GM23338 (cell line): ENCODE measurements around the gene KCNQ5. TPM values are rescaled to one million over a fixed set of nuclear protein-coding genes. Genes with fewer than 3 reads are reported as not detected.

ENCODE experiments used
- ATAC-seq: fragments of 200-7000 bp; cut with Tn5 transposase; 3 replicates; pipeline ENCODE4 v1.9.1; 2020
- DNase-seq: peaks from one replicate; pipeline ENCODE4 v3.0.0-alpha.2; 2015; ENCODE audit warnings: low spot score
- H2AFZ ChIP-seq: fragments of 200-600 bp; sonication (generic); 2 replicates; pipeline ENCODE4 v1.8.0; 2016; ENCODE audit warnings: antibody characterized with exemption, mild to moderate bottlenecking, moderate library complexity
- H3F3A ChIP-seq: fragments of 200-600 bp; sonication (generic); replicated peaks from 2 replicates; pipeline ENCODE4 v1.8.0; 2017; ENCODE audit warnings: antibody characterized with exemption, mixed run types, low read depth
- H3K27ac ChIP-seq: fragments of 200-600 bp; sonication (generic); 2 replicates; pipeline ENCODE4 v1.6.1; 2016; ENCODE audit warnings: low read depth
- H3K27me3 ChIP-seq: fragments of 200-600 bp; sonication (generic); 2 replicates; pipeline ENCODE4 v1.8.0; 2016; ENCODE audit warnings: mild to moderate bottlenecking, mixed run types, moderate library complexity; ENCODE audit not compliant: insufficient read depth
- H3K36me3 ChIP-seq: fragments of 200-600 bp; sonication (generic); 2 replicates; pipeline ENCODE4 v1.8.0; 2016; ENCODE audit warnings: mild to moderate bottlenecking; ENCODE audit not compliant: insufficient read depth
- H3K4me1 ChIP-seq: fragments of 200-600 bp; sonication (generic); 2 replicates; pipeline ENCODE4 v1.8.0; 2016; ENCODE audit warnings: mild to moderate bottlenecking, moderate library complexity; ENCODE audit not compliant: insufficient read depth
- H3K4me2 ChIP-seq: fragments of 200-600 bp; sonication (generic); 2 replicates; pipeline ENCODE4 v1.7.1; 2017; ENCODE audit warnings: mixed run types
- H3K4me3 ChIP-seq: fragments of 200-600 bp; sonication (generic); 2 replicates; pipeline ENCODE4 v1.6.1; 2016; ENCODE audit warnings: mixed run types
- H3K79me2 ChIP-seq: fragments of 200-600 bp; sonication (generic); replicated peaks from 2 replicates; pipeline ENCODE4 v1.8.0; 2017; ENCODE audit warnings: mild to moderate bottlenecking; ENCODE audit not compliant: insufficient read depth
- H3K9me2 ChIP-seq: fragments of 200-600 bp; sonication (generic); 2 replicates; pipeline ENCODE4 v1.8.0; 2017; ENCODE audit not compliant: insufficient read depth
- H4K20me1 ChIP-seq: fragments of 200-600 bp; sonication (generic); replicated peaks from 2 replicates; pipeline ENCODE4 v1.8.0; 2017; ENCODE audit warnings: mild to moderate bottlenecking; ENCODE audit not compliant: insufficient read depth
- H3K27ac Mint-ChIP-seq: 2 replicates; pipeline ENCODE4 v1.8.0; 2020; ENCODE audit warnings: inconsistent platforms, mild to moderate bottlenecking, moderate library complexity, mixed read lengths
- H3K27me3 Mint-ChIP-seq: 3 replicates; pipeline ENCODE4 v1.8.0; 2022; ENCODE audit warnings: low read depth, mild to moderate bottlenecking, moderate library complexity, mixed read lengths, inconsistent platforms; ENCODE audit not compliant: insufficient read depth, poor library complexity
- H3K36me3 Mint-ChIP-seq: 3 replicates; pipeline ENCODE4 v1.8.0; 2021; ENCODE audit warnings: low read depth, mild to moderate bottlenecking, inconsistent platforms, moderate library complexity, mixed read lengths
- H3K4me1 Mint-ChIP-seq: 3 replicates; pipeline ENCODE4 v1.8.0; 2020; ENCODE audit warnings: mild to moderate bottlenecking, inconsistent platforms, mixed read lengths
- H3K4me3 Mint-ChIP-seq: 3 replicates; pipeline ENCODE4 v1.8.0; 2021; ENCODE audit warnings: moderate library complexity, mild to moderate bottlenecking, inconsistent platforms, mixed read lengths
- H3K9me3 Mint-ChIP-seq: 3 replicates; pipeline ENCODE4 v1.8.0; 2020; ENCODE audit warnings: moderate library complexity, mild to moderate bottlenecking, inconsistent platforms, mixed read lengths
- CREB1 ChIP-seq: fragments of 250-450 bp; sonication (Bioruptor Pico); IDR thresholded peaks from 2 replicates; pipeline ENCODE4 v1.5.0; 2020; ENCODE audit warnings: low read depth, mild to moderate bottlenecking, moderate library complexity
- CTCF ChIP-seq, 2 experiments: fragments of 200-600 bp in 1 of 2; sonication (generic) in 1 of 2; conservative IDR thresholded peaks; 2 replicates each; pipeline versions ENCODE4 v1.5.1 to v1.6.1; 2016 to 2017; ENCODE audit warnings: antibody characterized with exemption in 2 of 2, low read depth in 2 of 2, mild to moderate bottlenecking in 2 of 2, moderate library complexity in 1 of 2
- ETS1 ChIP-seq: IDR thresholded peaks from 2 replicates; pipeline ENCODE4 v1.6.1; 2016; ENCODE audit warnings: antibody characterized with exemption
- EZH2 ChIP-seq: fragments of 200-600 bp; sonication (generic); IDR thresholded peaks from one replicate; pipeline ENCODE4 v1.8.0; 2017; ENCODE audit warnings: antibody characterized with exemption, mild to moderate bottlenecking, low read depth; ENCODE audit not compliant: unreplicated experiment
- EZH2phosphoT487 ChIP-seq: fragments of 200-600 bp; sonication (generic); IDR thresholded peaks from one replicate; pipeline ENCODE4 v1.8.1; 2018; ENCODE audit warnings: antibody characterized with exemption; ENCODE audit not compliant: unreplicated experiment
- JUNB ChIP-seq: IDR thresholded peaks from one replicate; pipeline ENCODE4 v1.6.1; 2016; ENCODE audit warnings: antibody characterized with exemption; ENCODE audit not compliant: unreplicated experiment
- NANOG ChIP-seq: IDR thresholded peaks from 2 replicates; pipeline ENCODE4 v1.6.1; 2016; ENCODE audit warnings: antibody characterized with exemption, borderline replicate concordance
- REST ChIP-seq: IDR thresholded peaks from one replicate; pipeline ENCODE4 v1.6.1; 2018; ENCODE audit warnings: antibody characterized with exemption; ENCODE audit not compliant: unreplicated experiment
- STAT1 ChIP-seq: IDR thresholded peaks from one replicate; pipeline ENCODE4 v1.6.1; 2016; ENCODE audit warnings: antibody characterized with exemption; ENCODE audit not compliant: unreplicated experiment
- ZNF114 ChIP-seq: fragments of 250-450 bp; sonication (Bioruptor Pico); IDR thresholded peaks from 2 replicates; pipeline ENCODE4 v1.5.0; 2020; ENCODE audit warnings: mild to moderate bottlenecking, moderate library complexity
- ZNF462 ChIP-seq: fragments of 250-450 bp; sonication (Bioruptor Pico); IDR thresholded peaks from 2 replicates; pipeline ENCODE4 v1.5.0; 2020; ENCODE audit warnings: mild to moderate bottlenecking, moderate library complexity
- polyA plus RNA-seq: library from polyadenylated mRNA; unstranded; fragments of >200 nt; fragmentation: Nextera tagmentation; extraction: Ambion mirVana; gene quantifications from 2 replicates; pipeline ENCODE4 v1.2.1, GENCODE V29; 2016
- total RNA-seq: library from RNA; depleted of rRNA; stranded (reverse); fragments of >200 nt; shearing (Covaris generic); gene quantifications from 2 replicates; pipeline ENCODE4 v1.2.3, GENCODE V29; 2014

The KCNQ5 gene
- total and polyA plus RNA-seq, 2 experiments from 2014 or later: 0.68 to 0.87 TPM

- no peak for TF ChIP-seq ZNF462 (CRISPR knock-in tag)
- no peak for TF ChIP-seq EZH2
- TF ChIP-seq STAT1: no peak
- no peak for TF ChIP-seq EZH2phosphoT487
These were observed 536.0 kb downstream of the KCNQ5 start (continued) for GRCh38 chr6:73157870-73158269.

- Histone ChIP-seq H3K79me2 (no peaks in the 10 kb centered on the region), H2AFZ (no peak overlapping the region), H3K27me3 (no peaks in the 10 kb centered on the region), H3K4me3 (no peak overlapping the region), H3K27ac (no peak overlapping the region), H3F3A (no peaks in the 10 kb centered on the region), H3K4me1 (no peaks in the 10 kb centered on the region), H3K9me2 (no peaks in the 10 kb centered on the region), H4K20me1 (no peaks in the 10 kb centered on the region), H3K4me2 (no peak overlapping the region), H3K36me3 (no peaks in the 10 kb centered on the region)
- Mint-ChIP-seq H3K27me3 (no peaks in the 10 kb centered on the region), H3K36me3 (no peaks in the 10 kb centered on the region), H3K4me1 (no peaks in the 10 kb centered on the region), H3K9me3 (no peaks in the 10 kb centered on the region), H3K4me3 (no peak overlapping the region), H3K27ac (no peak overlapping the region)
- ATAC-seq (no peak), DNase-seq (no peak)
- TF ChIP-seq JUNB (no peak), ZNF114 (CRISPR knock-in tag) (no peak), CREB1 (CRISPR knock-in tag) (no peak), ETS1 (no peak), REST (no peak), CTCF (conservative IDR thresholded peaks at IDR 0.05; ENCODE audit: low read depth in 2 of 2) (no peak), NANOG (no peak)
These were observed 547.2 kb downstream of the KCNQ5 start for GRCh38 chr6:73169111-73169510.
